PC-9 (cell line): ENCODE measurements around the gene FMO5. TPM values are rescaled to one million over a fixed set of nuclear protein-coding genes. Genes with fewer than 3 reads are reported as not detected.
"Not testable (repeated sequence)": the region's sequence is repeated elsewhere in the genome, so short reads cannot be mapped to it uniquely, and the experiment has no call there.

Experiments used
- BruUV-seq: library from RNA; stranded (reverse); fragments of 400-500 nt; replicated peaks from 2 replicates; lab custom pipeline; 2021; lab: Mats Ljungman, UMichigan
- CTCF ChIA-PET: fragments of 300-600 bp; sonication (Branson Sonifier 250); formaldehyde crosslinking; loops from one replicate; lab custom pipeline; 2022; ENCODE audit warnings: antibody characterized with exemption; lab: Charles Lee
- POLR2A ChIA-PET: fragments of 300-600 bp; sonication (Branson Sonifier 250); formaldehyde crosslinking; loops from one replicate; lab custom pipeline; 2022; ENCODE audit warnings: antibody characterized with exemption; ENCODE audit not compliant: unreplicated experiment; lab: Charles Lee
- DNase-seq, 2 experiments: peaks; one replicate each; pipeline versions ENCODE4 v3.0.0 to v3.0.0-alpha.2; 2015 to 2022; ENCODE audit warnings: mixed read lengths in 1 of 2
- H2AFZ ChIP-seq: fragments of 200-600 bp; sonication (generic); 2 replicates; pipeline ENCODE4 v1.8.1; 2017; ENCODE audit warnings: antibody characterized with exemption
- H3F3A ChIP-seq: fragments of 200-600 bp; sonication (generic); 2 replicates; pipeline ENCODE4 v1.8.1; 2017; ENCODE audit warnings: antibody characterized with exemption, mild to moderate bottlenecking, low read depth; ENCODE audit not compliant: insufficient read depth
- H3K27ac ChIP-seq: fragments of 200-600 bp; sonication (generic); 2 replicates; pipeline ENCODE4 v1.6.1; 2016; ENCODE audit warnings: mixed run types
- H3K27me3 ChIP-seq: fragments of 200-600 bp; sonication (generic); 2 replicates; pipeline ENCODE4 v1.6.1; 2016; ENCODE audit warnings: low read depth, mixed run types; ENCODE audit not compliant: insufficient read depth
- H3K36me3 ChIP-seq: fragments of 200-600 bp; sonication (generic); 2 replicates; pipeline ENCODE4 v1.6.1; 2016; ENCODE audit warnings: low read depth, mixed run types
- H3K4me1 ChIP-seq: fragments of 200-600 bp; sonication (generic); replicated peaks from 2 replicates; pipeline ENCODE4 v1.6.1; 2016; ENCODE audit warnings: mixed run types; ENCODE audit not compliant: insufficient read depth
- H3K4me2 ChIP-seq: fragments of 200-600 bp; sonication (generic); 2 replicates; pipeline ENCODE4 v1.6.1; 2017; ENCODE audit warnings: mixed run types
- H3K4me3 ChIP-seq: fragments of 200-600 bp; sonication (generic); 2 replicates; pipeline ENCODE4 v1.6.1; 2016; ENCODE audit warnings: mixed run types
- H3K79me2 ChIP-seq: fragments of 200-600 bp; sonication (generic); 2 replicates; pipeline ENCODE4 v1.6.1; 2017; ENCODE audit warnings: low read depth, mixed run types
- H3K9me2 ChIP-seq: fragments of 200-600 bp; sonication (generic); 2 replicates; pipeline ENCODE4 v1.8.1; 2017; ENCODE audit warnings: mild to moderate bottlenecking; ENCODE audit not compliant: insufficient read depth
- H3K9me3 ChIP-seq: fragments of 200-600 bp; sonication (generic); 2 replicates; pipeline ENCODE4 v1.8.1; 2016; ENCODE audit warnings: low read depth; ENCODE audit not compliant: insufficient read depth
- H4K20me1 ChIP-seq: fragments of 200-600 bp; sonication (generic); 2 replicates; pipeline ENCODE4 v1.8.1; 2017; ENCODE audit not compliant: insufficient read depth
- CTCF ChIP-seq: fragments of 200-600 bp; sonication (generic); conservative IDR thresholded peaks from 2 replicates; pipeline ENCODE4 v1.6.1; 2017; ENCODE audit warnings: mixed run types, antibody characterized with exemption, mild to moderate bottlenecking, moderate library complexity
- EZH2 ChIP-seq: fragments of 200-600 bp; sonication (generic); IDR thresholded peaks from 2 replicates; pipeline ENCODE4 v1.8.0; 2017; ENCODE audit warnings: antibody characterized with exemption, low read depth
- intact Hi-C: fragments of 100-400 bp; cut with micrococcal nuclease; formaldehyde crosslinking; loops from one replicate; pipeline ENCODE4 v1.10.0; 2022; ENCODE audit not compliant: unreplicated experiment
- total RNA-seq: library from RNA; stranded (reverse); gene quantifications from 2 replicates; pipeline ENCODE4 v1.2.3, GENCODE V29; 2021

Gene FMO5
- total RNA-seq, 1 experiment from 2014 or later: 1.3 TPM

- ChIA-PET POLR2A (interaction anchor here (0.6 to 1.4 kb wide), 2 partner anchors 157 to 739 kb away, joined by 6 to 21 read pairs; no protein-coding TSS in a partner anchor), CTCF (interaction anchor here (0.7 kb wide), 1 partner anchor 32 kb away, joined by 3 read pairs; no protein-coding TSS in a partner anchor)
These were observed 16.9 kb upstream of the FMO5 start for GRCh38 chr1:147241934-147242448.

GRCh38 chr1:147240131-147240721, 15.1 kb upstream of the FMO5 start:
- H2AFZ ChIP-seq, H3K36me3 ChIP-seq, H3K4me3 ChIP-seq, H3K9me3 ChIP-seq, DNase-seq, H3K9me2 ChIP-seq, intact Hi-C loops, H4K20me1 ChIP-seq, BruUV-seq, H3K27me3 ChIP-seq, H3K27ac ChIP-seq, H3K4me2 ChIP-seq, CTCF ChIA-PET, POLR2A ChIA-PET: not testable (repeated sequence)
- peaks cover 25% of the 10 kb centered on the region for H3F3A ChIP-seq
- peaks cover 50% of the 10 kb centered on the region for H3K4me1 ChIP-seq
- H3K79me2 ChIP-seq: peaks cover 22% of the 10 kb centered on the region

More at GRCh38 chr1:147241934-147242448, 16.9 kb upstream of the FMO5 start:
- Histone ChIP-seq H3K9me3 (no peaks in the 10 kb centered on the region), H3K9me2 (no peaks in the 10 kb centered on the region), H3K4me1 (peaks cover 42% of the 10 kb centered on the region), H3K4me3 (peak overlapping the region; percentile 74), H2AFZ (peak overlapping the region; percentile 97), H3K79me2 (peaks cover 39% of the 10 kb centered on the region), H3K27me3 (no peaks in the 10 kb centered on the region), H4K20me1 (peaks cover 5% of the 10 kb centered on the region; the same call in 1 of the 2 replicates), H3F3A (peaks cover 18% of the 10 kb centered on the region), H3K4me2 (peak overlapping the region; percentile 93), H3K27ac (no peak overlapping the region), H3K36me3 (0 out of 2 replicates have a peak, but pooled peaks cover 4% of the 10 kb centered on the region)
- no peak for DNase-seq
- TSS peak; percentile 57 for BruUV-seq
- intact Hi-C loops: loop anchor here (2.0 kb wide), 2 partner anchors 69 to 157 kb away; partner anchors contain the start of gene PRKAB2
- TF ChIP-seq CTCF (no peak), EZH2 (no peak)

GRCh38 chr1:147238925-147239820, 14.0 kb upstream of the FMO5 start:
- no peak overlapping the region for H3K4me2 ChIP-seq
- H4K20me1 ChIP-seq: peaks cover 5% of the 10 kb centered on the region; the same call in 1 of the 2 replicates
- no peak overlapping the region for H3K27ac ChIP-seq
- TF ChIP-seq EZH2 (no peak), CTCF (no peak)
- peaks cover 25% of the 10 kb centered on the region for H3F3A ChIP-seq
- ChIA-PET CTCF (no interaction called here), POLR2A (no interaction called here)
- H2AFZ ChIP-seq: no peak overlapping the region
- no peaks in the 10 kb centered on the region for H3K27me3 ChIP-seq
- H3K9me3 ChIP-seq: no peaks in the 10 kb centered on the region
- H3K79me2 ChIP-seq: peaks cover 11% of the 10 kb centered on the region
- intact Hi-C loops: no loop called here
- H3K36me3 ChIP-seq: no peaks in the 10 kb centered on the region
- H3K9me2 ChIP-seq: no peaks in the 10 kb centered on the region
- no peak for DNase-seq
- H3K4me1 ChIP-seq: peaks cover 40% of the 10 kb centered on the region
- H3K4me3 ChIP-seq: no peak overlapping the region
- no TSS peak for BruUV-seq
